Parathyroid adenoma (tissue), 2 donors: ENCODE results near the gene TRIP4.

ENCODE experiments used
- H2AFZ ChIP-seq: fragments of 300-600 bp; sonication (generic); one replicate; pipeline ENCODE4 v1.7.0; 2017; ENCODE audit warnings: antibody characterized with exemption, mild to moderate bottlenecking
- H3K27ac ChIP-seq: fragments of 300-600 bp; sonication (generic); one replicate; pipeline ENCODE4 v1.7.0; 2017
- H3K27me3 ChIP-seq: fragments of 300-600 bp; sonication (generic); one replicate; pipeline ENCODE4 v1.7.0; 2017; ENCODE audit warnings: low read length; ENCODE audit not compliant: control insufficient read depth, insufficient read depth
- H3K36me3 ChIP-seq: fragments of 300-600 bp; sonication (generic); one replicate; pipeline ENCODE4 v1.7.0; 2017; ENCODE audit warnings: low read length; ENCODE audit not compliant: control insufficient read depth, insufficient read depth
- H3K4me1 ChIP-seq: fragments of 300-600 bp; sonication (generic); one replicate; pipeline ENCODE4 v1.7.0; 2017; ENCODE audit warnings: control low read depth
- H3K4me2 ChIP-seq: fragments of 300-600 bp; sonication (generic); one replicate; pipeline ENCODE4 v1.7.0; 2017; ENCODE audit warnings: low read length
- H3K4me3 ChIP-seq: fragments of 300-600 bp; sonication (generic); one replicate; pipeline ENCODE4 v1.7.0; 2017; ENCODE audit warnings: low read depth, low read length
- H3K79me2 ChIP-seq: fragments of 300-600 bp; sonication (generic); one replicate; pipeline ENCODE4 v1.7.0; 2017; ENCODE audit warnings: control low read depth
- H3K9ac ChIP-seq: fragments of 300-600 bp; sonication (generic); one replicate; pipeline ENCODE4 v1.7.0; 2017; ENCODE audit warnings: mild to moderate bottlenecking
- H3K9me3 ChIP-seq: fragments of 300-600 bp; sonication (generic); one replicate; pipeline ENCODE4 v1.7.0; 2017; ENCODE audit warnings: low read length; ENCODE audit not compliant: control insufficient read depth
- TF ChIP-seq, protein P1 (sequence below): fragments of 300-600 bp; sonication (generic); IDR thresholded peaks from one replicate; pipeline ENCODE4 v1.7.0; 2017; ENCODE audit warnings: antibody characterized with exemption, mild to moderate bottlenecking
- donor health status: primary hyperparathyroidism.

Gene TRIP4

DNA sequence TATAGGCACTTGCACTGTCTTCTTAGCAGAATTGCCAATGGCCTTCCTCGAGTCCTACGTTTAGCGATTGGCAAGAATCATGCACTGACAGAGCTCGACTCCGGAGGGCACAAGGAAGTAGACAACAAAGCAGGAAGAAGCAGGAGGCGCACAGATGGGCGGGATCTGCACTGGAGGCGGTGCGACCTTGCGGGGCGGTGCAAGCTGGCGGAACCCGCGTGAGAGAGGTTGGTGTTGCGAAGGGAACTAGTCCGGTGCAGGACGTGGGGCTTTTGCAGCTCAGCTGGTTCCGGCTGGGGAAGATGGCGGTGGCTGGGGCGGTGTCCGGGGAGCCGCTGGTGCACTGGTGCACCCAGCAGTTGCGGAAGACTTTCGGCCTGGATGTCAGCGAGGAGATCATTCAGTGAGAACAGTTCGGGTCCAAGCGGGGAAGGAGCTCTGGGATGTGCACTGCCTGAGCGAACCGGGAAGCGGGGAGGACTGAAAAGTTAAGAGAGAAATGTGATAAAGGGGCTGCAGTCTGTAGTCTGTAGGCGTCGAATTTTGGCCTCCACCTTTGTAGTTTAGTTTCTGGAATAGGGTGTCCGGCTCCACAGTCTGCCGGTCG, at the start of gene TRIP4:
TSS of gene TRIP4 (plus strand) at position 275 of the 607 bp plus-strand sequence. CDS start at position 303, 28 bp downstream.
- H3K36me3 ChIP-seq = no peaks in the 10 kb centered on the region
- TF ChIP-seq, protein P1, sequence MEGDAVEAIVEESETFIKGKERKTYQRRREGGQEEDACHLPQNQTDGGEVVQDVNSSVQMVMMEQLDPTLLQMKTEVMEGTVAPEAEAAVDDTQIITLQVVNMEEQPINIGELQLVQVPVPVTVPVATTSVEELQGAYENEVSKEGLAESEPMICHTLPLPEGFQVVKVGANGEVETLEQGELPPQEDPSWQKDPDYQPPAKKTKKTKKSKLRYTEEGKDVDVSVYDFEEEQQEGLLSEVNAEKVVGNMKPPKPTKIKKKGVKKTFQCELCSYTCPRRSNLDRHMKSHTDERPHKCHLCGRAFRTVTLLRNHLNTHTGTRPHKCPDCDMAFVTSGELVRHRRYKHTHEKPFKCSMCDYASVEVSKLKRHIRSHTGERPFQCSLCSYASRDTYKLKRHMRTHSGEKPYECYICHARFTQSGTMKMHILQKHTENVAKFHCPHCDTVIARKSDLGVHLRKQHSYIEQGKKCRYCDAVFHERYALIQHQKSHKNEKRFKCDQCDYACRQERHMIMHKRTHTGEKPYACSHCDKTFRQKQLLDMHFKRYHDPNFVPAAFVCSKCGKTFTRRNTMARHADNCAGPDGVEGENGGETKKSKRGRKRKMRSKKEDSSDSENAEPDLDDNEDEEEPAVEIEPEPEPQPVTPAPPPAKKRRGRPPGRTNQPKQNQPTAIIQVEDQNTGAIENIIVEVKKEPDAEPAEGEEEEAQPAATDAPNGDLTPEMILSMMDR = peak; percentile 7
- H3K9ac ChIP-seq = peak within 1 kb of the TSS; percentile 6
- peak within 1 kb of the TSS; percentile 89 for H2AFZ ChIP-seq
- no peaks in the 10 kb centered on the region for H3K9me3 ChIP-seq
- no peaks in the 10 kb centered on the region for H3K79me2 ChIP-seq
- peak within 1 kb of the TSS; percentile 74 for H3K27ac ChIP-seq
- H3K4me1 ChIP-seq = no peaks in the 10 kb centered on the region
- H3K4me3 ChIP-seq = peak within 1 kb of the TSS; percentile 93
- peak within 1 kb of the TSS; percentile 73 for H3K4me2 ChIP-seq
- no peaks in the 10 kb centered on the region for H3K27me3 ChIP-seq

DNA sequence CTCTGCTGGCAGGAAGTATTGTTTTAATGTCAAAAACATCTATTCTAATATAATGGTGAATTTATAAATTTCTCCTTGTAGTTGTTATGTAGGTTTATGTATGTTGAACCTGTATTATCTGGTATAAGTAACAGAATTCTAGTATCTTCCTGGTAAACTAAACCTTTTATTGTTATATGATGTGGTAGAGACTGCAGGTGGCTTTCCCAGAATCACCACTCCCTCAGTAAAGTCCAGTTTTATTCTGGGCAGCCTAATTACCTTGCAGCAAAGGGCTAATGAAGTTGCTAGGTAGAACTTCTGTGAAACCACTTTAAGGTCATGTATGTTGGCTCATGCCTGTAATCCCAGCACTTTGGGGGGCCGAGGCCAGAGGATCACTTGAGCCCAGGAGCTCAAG, 47.3 kb upstream of the TRIP4 start:
- H3K4me3 ChIP-seq = no peak overlapping the region
- H3K4me2 ChIP-seq = no peak overlapping the region
- no peak overlapping the region for H2AFZ ChIP-seq
- TF ChIP-seq, protein P1 = no peak
- no peak overlapping the region for H3K27ac ChIP-seq
- peaks cover under 1% of the 10 kb centered on the region for H3K79me2 ChIP-seq
- H3K36me3 ChIP-seq = no peaks in the 10 kb centered on the region
- H3K9ac ChIP-seq = no peak overlapping the region
- no peaks in the 10 kb centered on the region for H3K4me1 ChIP-seq
- no peaks in the 10 kb centered on the region for H3K9me3 ChIP-seq
- H3K27me3 ChIP-seq = no peaks in the 10 kb centered on the region

DNA sequence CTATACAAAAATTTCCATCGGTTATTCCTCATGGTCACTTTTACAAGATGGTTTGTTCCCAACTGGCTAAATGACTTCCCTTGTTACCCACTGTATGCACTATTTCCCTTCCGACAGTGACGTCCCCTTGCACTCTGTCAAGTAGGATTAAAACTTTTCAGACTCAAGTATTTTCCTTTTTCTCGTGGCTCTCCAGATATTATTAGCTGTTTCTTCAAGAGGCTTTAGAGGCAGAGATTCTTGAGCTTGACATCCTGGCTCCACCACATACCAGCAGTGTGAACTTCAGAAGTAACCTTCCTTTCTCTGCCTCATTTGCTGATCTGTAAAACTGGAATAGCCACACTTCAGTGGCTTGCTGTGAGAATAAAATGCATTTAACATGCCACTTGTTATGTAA, 45.7 kb upstream of the TRIP4 start:
- H3K4me2 ChIP-seq = no peak overlapping the region
- H3K9ac ChIP-seq = no peak overlapping the region
- no peaks in the 10 kb centered on the region for H3K36me3 ChIP-seq
- H3K4me3 ChIP-seq = no peak overlapping the region
- H3K27ac ChIP-seq = no peak overlapping the region
- H3K79me2 ChIP-seq = peaks cover 4% of the 10 kb centered on the region
- no peaks in the 10 kb centered on the region for H3K4me1 ChIP-seq
- TF ChIP-seq, protein P1 = no peak
- no peaks in the 10 kb centered on the region for H3K9me3 ChIP-seq
- no peaks in the 10 kb centered on the region for H3K27me3 ChIP-seq
- no peak overlapping the region for H2AFZ ChIP-seq

DNA sequence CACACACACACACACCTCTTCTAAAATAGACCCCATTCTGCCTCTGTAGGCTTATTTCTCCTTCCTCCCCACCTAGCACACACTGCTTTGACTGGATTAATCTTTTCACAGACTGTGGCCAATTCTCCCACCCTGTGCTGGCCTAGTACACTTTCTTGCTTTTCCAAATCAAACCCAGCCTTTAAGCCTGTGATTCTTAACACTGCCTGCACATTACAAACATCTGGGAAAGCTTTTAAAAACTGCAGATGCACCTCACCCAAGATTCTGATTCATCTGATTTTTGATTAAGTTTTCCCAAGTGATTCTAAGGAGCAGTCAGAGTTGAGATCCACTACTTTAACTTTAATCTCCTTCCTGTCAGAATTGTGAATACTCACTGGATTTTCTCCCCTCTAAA, 44.4 kb upstream of the TRIP4 start:
- no peak overlapping the region for H3K27ac ChIP-seq
- TF ChIP-seq, protein P1 = no peak
- H3K27me3 ChIP-seq = no peaks in the 10 kb centered on the region
- H3K9ac ChIP-seq = no peak overlapping the region
- peaks cover 4% of the 10 kb centered on the region for H3K79me2 ChIP-seq
- H3K4me2 ChIP-seq = no peak overlapping the region
- no peaks in the 10 kb centered on the region for H3K36me3 ChIP-seq
- H3K4me3 ChIP-seq = no peak overlapping the region
- H2AFZ ChIP-seq = no peak overlapping the region
- H3K4me1 ChIP-seq = no peaks in the 10 kb centered on the region
- no peaks in the 10 kb centered on the region for H3K9me3 ChIP-seq

DNA sequence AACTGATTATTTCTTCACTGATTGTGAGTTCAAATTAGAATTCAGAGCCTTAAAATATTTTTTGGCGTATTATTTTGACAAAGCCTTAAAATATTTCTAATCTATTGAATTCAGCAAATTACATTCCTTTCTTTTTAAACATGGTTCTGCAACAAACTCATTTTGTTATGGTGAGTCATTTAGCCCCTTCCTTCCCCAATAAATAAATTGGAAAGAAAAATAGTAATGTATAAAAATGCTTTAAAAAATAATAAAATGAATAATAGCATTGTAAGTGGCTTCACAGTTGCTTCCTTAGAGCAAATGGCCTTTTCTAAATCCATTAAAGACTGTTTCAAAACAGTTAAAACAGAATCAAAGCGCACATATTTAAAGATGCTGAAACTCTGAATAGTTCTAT, 43.8 kb upstream of the TRIP4 start:
- Histone ChIP-seq H2AFZ (no peak overlapping the region), H3K27ac (no peak overlapping the region), H3K4me1 (no peaks in the 10 kb centered on the region), H3K9ac (no peak overlapping the region), H3K4me3 (no peak overlapping the region), H3K27me3 (no peaks in the 10 kb centered on the region), H3K79me2 (peaks cover 4% of the 10 kb centered on the region), H3K36me3 (no peaks in the 10 kb centered on the region), H3K9me3 (no peaks in the 10 kb centered on the region), H3K4me2 (no peak overlapping the region)
- TF ChIP-seq, protein P1 = no peak
